Ishikawa (cell line): Measurements from ENCODE around the gene SINHCAF.

Experiments used
- CEBPB ChIP-seq: IDR thresholded peaks from 2 replicates; pipeline ENCODE4 v1.6.1; 2012
- CREB1 ChIP-seq: IDR thresholded peaks from 2 replicates; pipeline ENCODE4 v1.6.1; 2012; ENCODE audit warnings: low read depth
- EGR1 ChIP-seq: IDR thresholded peaks from 2 replicates; pipeline ENCODE4 v1.6.1; 2012
- EP300 ChIP-seq: IDR thresholded peaks from 2 replicates; pipeline ENCODE4 v1.6.1; 2012; ENCODE audit warnings: borderline replicate concordance
- FOXM1 ChIP-seq: IDR thresholded peaks from 2 replicates; pipeline ENCODE4 v1.6.1; 2012; ENCODE audit warnings: low read depth, borderline replicate concordance
- MAX ChIP-seq: IDR thresholded peaks from 2 replicates; pipeline ENCODE4 v1.6.1; 2012
- NFIC ChIP-seq: IDR thresholded peaks from 2 replicates; pipeline ENCODE4 v1.6.1; 2012
- RAD21 ChIP-seq: IDR thresholded peaks from 2 replicates; pipeline ENCODE4 v1.6.1; 2012; ENCODE audit warnings: low read depth
- REST ChIP-seq: IDR thresholded peaks from 2 replicates; pipeline ENCODE4 v1.6.1; 2012; ENCODE audit warnings: low read depth, mild to moderate bottlenecking
- TAF1 ChIP-seq: IDR thresholded peaks from 2 replicates; pipeline ENCODE4 v1.6.1; 2012; ENCODE audit warnings: low read depth, mild to moderate bottlenecking
- TEAD4 ChIP-seq: IDR thresholded peaks from 2 replicates; pipeline ENCODE4 v1.6.1; 2012
- USF1 ChIP-seq: IDR thresholded peaks from 2 replicates; pipeline ENCODE4 v1.6.1; 2012
- YY1 ChIP-seq: IDR thresholded peaks from 2 replicates; pipeline ENCODE4 v1.6.1; 2012; ENCODE audit warnings: low read depth
- ZBTB7A ChIP-seq: IDR thresholded peaks from 2 replicates; pipeline ENCODE4 v1.6.1; 2012; ENCODE audit warnings: low read depth

- no peak for TF ChIP-seq REST
- no peak for TF ChIP-seq YY1
- no peak for TF ChIP-seq FOXM1
- no peak for TF ChIP-seq TAF1
- TF ChIP-seq NFIC = no peak
- TF ChIP-seq TEAD4 = no peak
- no peak for TF ChIP-seq ZBTB7A
- no peak for TF ChIP-seq RAD21
- TF ChIP-seq MAX = no peak
- TF ChIP-seq CREB1 = no peak
- TF ChIP-seq EGR1 = no peak
- no peak for TF ChIP-seq CEBPB
- TF ChIP-seq EP300 = no peak
- TF ChIP-seq USF1 = no peak
Observed at GRCh38 chr12:31300341-31300740, 25.6 kb downstream of the SINHCAF start.
